Activated naive CD8-positive, alpha-beta T cell (primary cell): Measurements from ENCODE around the gene YPEL3.

Source experiments
- H3K27ac Mint-ChIP-seq: one replicate; pipeline ENCODE4 v1.8.0; 2021; ENCODE audit warnings: mixed read lengths
- H3K27me3 Mint-ChIP-seq: one replicate; pipeline ENCODE4 v1.8.0; 2021; ENCODE audit warnings: mixed read lengths
- H3K36me3 Mint-ChIP-seq: one replicate; pipeline ENCODE4 v1.8.0; 2021; ENCODE audit warnings: mixed read lengths
- H3K4me1 Mint-ChIP-seq: one replicate; pipeline ENCODE4 v1.8.0; 2021; ENCODE audit warnings: low read depth, mixed read lengths
- H3K4me3 Mint-ChIP-seq: one replicate; pipeline ENCODE4 v1.8.0; 2021; ENCODE audit warnings: mild to moderate bottlenecking, mixed read lengths
- H3K9me3 Mint-ChIP-seq: one replicate; pipeline ENCODE4 v1.8.0; 2021; ENCODE audit warnings: low read depth, mixed read lengths

The YPEL3 gene

DNA sequence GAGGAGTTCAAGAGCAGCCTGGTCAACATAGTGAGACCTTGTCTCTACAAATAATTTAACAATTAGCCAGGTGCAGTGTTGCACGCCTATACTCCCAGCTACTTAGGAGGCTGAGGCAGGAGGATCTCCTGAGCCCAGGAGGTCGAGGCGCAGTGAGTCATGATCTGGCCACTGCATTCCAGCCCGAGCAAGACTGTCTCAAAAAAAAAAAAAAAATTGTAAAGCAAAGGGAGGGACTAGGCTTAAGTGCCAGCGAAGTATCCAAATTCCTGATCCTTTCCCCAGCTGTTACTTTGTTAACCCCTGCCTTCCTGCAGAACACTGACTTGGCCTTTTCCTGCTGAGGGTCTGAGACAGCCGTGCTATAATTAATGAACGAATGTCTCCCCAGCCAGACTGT, 14.6 kb upstream of the YPEL3 start:
- Mint-ChIP-seq H3K9me3 (no peaks in the 10 kb centered on the region), H3K4me3 (no peak overlapping the region), H3K27me3 (no peaks in the 10 kb centered on the region), H3K4me1 (no peaks in the 10 kb centered on the region), H3K27ac (no peak overlapping the region), H3K36me3 (no peaks in the 10 kb centered on the region)

DNA sequence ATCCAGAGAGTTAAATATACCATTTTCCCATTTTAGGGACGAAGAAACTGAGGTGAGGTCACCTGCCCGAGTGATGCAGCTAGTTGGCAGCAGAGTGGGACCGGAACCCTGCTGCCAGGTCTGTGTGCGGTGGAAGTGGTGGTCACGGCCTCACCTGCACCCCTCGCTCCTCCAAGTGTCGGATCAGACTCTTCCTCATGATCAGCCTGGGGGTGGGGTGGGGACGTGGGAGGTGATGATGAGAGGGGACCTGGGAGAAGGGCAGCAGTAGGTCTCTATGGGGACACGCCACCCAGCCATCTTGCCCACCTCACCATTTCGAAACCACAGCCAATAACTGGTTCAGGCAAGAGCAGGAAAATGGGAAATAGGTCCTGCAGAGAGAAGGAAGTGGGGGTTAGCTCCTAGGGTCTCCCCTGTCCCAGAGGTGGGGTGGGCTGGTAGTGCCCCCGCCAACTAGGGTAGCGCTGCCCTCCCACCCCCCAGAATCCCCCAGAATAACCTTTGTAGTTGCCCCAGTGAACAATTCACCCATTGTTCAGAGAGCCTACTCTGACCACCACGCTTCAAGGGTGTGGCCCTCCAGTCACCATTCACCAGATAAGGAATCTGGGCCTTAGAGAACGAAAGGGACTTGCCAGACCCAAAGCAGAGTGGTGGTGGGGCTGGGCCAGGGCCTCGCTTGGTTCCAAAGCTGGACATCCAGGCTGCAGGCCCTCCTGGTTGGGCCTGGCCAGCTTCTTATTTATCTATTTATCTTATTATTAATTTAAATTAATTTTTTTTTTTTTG, 12.2 kb upstream of the YPEL3 start:
- H3K4me1 Mint-ChIP-seq: no peaks in the 10 kb centered on the region
- no peaks in the 10 kb centered on the region for H3K9me3 Mint-ChIP-seq
- H3K27ac Mint-ChIP-seq: no peak overlapping the region
- H3K36me3 Mint-ChIP-seq: peaks cover 10% of the 10 kb centered on the region
- H3K27me3 Mint-ChIP-seq: no peaks in the 10 kb centered on the region
- no peak overlapping the region for H3K4me3 Mint-ChIP-seq

DNA sequence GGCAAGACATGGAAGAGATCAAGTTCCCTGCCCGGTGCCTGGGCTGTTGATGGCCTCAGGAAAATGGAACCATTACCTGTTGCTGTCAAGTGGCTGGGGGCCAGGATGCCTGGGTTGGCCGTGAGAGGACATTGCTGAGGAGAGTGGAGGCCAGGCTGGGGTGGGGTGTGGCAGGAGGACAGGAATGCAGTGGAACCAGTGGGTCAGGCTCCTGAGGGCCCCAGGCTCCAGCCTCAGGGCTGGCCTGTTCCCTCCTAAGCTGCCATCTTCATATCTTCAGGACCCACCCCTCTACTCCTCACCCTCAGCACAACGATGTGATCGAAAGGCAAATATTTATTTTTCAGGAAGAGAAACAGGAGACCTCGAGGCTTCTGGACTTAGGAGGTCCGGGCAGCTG, 8.5 kb upstream of the YPEL3 start:
- no peak overlapping the region for H3K4me3 Mint-ChIP-seq
- no peaks in the 10 kb centered on the region for H3K4me1 Mint-ChIP-seq
- H3K36me3 Mint-ChIP-seq: peaks cover 10% of the 10 kb centered on the region
- no peak overlapping the region for H3K27ac Mint-ChIP-seq
- no peaks in the 10 kb centered on the region for H3K9me3 Mint-ChIP-seq
- no peaks in the 10 kb centered on the region for H3K27me3 Mint-ChIP-seq

DNA sequence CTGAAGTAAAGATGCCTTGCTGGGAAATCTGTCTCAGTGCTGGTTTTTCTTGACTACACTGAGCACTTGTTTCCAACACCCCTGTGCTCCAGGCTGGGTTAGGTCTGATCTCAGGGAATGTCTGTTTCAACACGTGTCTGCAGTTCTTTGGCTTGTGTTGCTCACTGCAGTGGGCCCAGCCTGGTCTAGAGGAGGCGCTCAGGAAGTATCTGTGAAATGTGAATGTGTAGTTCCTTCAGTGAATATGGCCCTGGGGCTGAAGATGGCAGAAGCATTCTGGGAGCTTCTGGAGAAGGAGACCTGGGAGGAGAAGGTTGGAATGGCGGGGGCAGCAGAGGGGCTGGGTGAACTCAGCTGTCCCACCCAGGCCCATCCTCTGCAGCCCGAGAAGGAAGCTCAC, 8.1 kb upstream of the YPEL3 start:
- no peaks in the 10 kb centered on the region for H3K27me3 Mint-ChIP-seq
- peak overlapping the region; percentile 42 for H3K27ac Mint-ChIP-seq
- peaks cover 10% of the 10 kb centered on the region for H3K36me3 Mint-ChIP-seq
- H3K9me3 Mint-ChIP-seq: no peaks in the 10 kb centered on the region
- no peak overlapping the region for H3K4me3 Mint-ChIP-seq
- H3K4me1 Mint-ChIP-seq: no peaks in the 10 kb centered on the region

DNA sequence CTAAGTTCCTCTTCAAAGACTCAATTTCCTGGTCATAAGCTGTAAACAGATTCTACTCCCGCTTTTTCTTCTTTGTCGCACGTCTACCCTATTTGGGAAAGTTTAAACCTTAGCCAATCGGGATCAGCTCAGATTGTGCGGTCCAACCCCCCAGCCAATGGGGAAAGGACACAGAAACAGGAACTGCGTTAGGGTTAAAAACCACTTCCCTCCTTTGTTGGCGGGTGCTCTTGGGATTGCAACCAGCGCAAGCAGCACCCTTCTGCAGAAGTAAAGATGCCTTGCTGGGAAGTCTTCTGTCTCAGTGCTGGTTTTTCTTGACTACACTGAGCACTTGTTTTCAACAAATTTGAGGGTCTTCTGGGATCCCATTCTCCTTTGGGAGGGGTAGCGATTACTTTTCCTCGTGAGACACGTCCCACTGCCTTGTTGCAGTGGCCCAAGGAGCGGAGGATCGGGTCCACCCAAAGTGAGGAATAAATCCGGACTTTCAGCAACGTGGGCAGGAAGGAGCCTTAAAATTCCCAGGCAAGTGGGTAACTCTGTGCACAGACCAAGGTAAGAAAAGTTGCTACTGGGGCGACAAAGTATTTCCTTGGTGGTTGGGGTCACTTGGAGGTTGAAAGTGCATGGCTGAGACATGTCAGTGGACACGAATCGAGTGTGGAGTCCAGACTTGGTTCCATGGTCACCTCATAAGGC, 1.0 kb upstream of the YPEL3 start:
- H3K4me3 Mint-ChIP-seq: peak overlapping the region; percentile 73
- peaks cover 13% of the 10 kb centered on the region for H3K36me3 Mint-ChIP-seq
- H3K27me3 Mint-ChIP-seq: no peaks in the 10 kb centered on the region
- H3K27ac Mint-ChIP-seq: peak overlapping the region; percentile 91
- peaks cover 18% of the 10 kb centered on the region for H3K9me3 Mint-ChIP-seq
- peaks cover 33% of the 10 kb centered on the region for H3K4me1 Mint-ChIP-seq

DNA sequence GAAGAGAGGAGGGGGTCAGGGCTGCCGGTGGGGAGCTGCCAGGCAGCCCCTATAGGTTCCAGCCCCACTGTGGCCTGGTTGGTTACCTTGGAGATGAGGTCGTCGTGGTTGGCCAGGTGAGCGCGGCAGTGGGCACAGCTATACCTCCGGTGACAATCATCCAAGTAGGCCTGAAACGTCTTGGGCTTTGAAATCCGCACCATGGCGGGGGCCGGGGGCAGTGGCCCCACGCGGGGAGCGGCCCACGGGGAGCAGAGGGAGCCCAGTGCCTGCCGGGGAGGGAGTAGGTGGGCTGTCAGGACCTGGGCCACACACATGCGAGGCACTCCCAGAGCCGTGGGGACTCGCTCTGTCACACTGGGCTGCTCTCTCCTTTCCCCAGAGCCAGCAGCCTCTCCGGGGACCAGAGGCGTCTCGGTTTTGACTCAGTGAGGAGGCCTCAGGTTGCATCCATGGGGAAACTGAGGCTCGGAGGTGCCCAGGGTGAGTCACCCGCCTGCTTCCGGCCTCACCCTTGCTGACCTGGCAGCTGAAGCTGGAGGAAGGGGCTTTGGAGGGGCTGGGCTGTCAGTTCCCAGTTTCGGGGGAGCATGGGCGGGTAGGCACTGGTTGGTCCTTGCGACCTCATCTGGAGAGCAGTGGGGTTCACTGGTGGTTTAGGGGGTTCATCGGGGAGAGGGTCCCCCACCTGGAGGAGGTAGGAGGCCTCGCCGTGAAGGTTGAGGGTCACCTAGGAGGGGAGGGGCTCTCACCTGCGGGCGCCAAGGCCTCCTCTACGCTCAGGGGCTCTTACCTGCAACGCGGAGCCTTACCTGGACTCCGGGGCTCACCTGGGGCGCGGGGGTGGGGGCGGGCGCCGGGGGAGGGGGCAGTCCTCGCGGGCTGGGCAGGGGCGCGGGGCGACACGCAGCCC, 591 bp downstream of the YPEL3 start:
- Mint-ChIP-seq H3K4me3 (peak overlapping the region; percentile 84), H3K4me1 (peaks cover 37% of the 10 kb centered on the region), H3K36me3 (peaks cover 13% of the 10 kb centered on the region), H3K27me3 (no peaks in the 10 kb centered on the region), H3K27ac (peak overlapping the region; percentile 87), H3K9me3 (peaks cover 18% of the 10 kb centered on the region)

DNA sequence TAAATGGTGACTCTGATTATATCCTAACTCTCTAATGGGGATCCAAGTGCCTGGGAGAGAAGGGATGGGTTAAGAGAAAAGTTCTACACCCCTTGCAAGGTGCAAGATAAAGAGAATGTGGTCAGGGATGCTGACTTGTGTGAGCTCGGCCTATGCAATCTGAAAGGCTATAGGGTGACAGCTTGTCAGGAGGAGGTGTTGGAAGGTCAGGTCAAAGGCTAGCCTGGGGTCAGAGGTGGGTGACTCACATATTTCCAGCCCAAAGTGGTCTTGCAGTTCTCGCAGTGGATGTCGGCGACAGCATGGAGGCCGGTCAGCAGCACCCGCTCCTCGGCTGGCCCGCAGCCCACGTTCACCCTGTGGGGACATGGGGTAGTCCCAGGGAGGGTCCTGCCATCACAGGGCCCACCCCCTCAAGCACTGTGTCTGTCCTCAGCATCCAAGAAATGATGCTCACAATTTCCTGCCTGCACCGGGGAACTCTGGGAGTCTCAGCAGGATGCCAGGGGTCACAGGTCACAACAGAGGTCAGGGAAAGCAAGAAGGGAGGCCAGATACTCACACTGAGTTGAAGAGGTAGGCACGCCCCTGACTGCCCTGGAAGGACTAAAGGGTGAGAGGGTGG, 1.4 kb downstream of the YPEL3 start:
- H3K4me3 Mint-ChIP-seq: peak overlapping the region; percentile 84
- H3K27ac Mint-ChIP-seq: peak overlapping the region; percentile 87
- H3K36me3 Mint-ChIP-seq: peaks cover 13% of the 10 kb centered on the region
- H3K27me3 Mint-ChIP-seq: no peaks in the 10 kb centered on the region
- peaks cover 44% of the 10 kb centered on the region for H3K4me1 Mint-ChIP-seq
- H3K9me3 Mint-ChIP-seq: peaks cover 18% of the 10 kb centered on the region

DNA sequence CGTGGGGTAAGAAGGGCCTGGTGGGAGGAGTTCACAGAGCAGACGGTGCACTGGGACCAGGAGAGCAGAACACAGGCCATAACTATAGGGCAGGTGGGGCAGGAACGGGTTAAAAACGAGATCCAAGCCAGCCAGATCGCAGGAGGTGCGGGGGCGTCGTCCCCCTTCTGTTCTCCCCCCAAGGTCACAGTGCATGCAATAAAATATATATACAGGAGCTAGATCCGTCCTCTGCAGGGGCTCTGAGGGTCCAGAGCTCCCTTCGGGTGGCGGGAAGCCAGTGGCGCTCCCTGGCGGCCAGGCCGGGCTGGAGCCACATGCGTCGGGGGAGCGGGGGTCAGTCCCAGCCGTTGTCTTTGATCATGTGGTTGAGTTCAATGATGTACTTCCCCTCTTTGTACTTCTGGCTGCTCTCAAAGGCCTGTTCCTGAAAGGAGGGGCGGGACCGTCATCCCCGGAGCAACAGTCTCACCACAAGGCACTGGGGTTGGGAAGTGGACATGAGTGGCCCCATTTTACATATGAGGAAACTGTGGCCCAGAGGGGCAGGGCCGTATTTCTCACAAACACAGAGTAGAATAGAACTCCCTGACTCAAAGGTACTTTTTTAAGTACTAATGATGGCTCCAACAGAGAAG, 3.5 kb downstream of the YPEL3 start:
- peaks cover 49% of the 10 kb centered on the region for H3K4me1 Mint-ChIP-seq
- no peaks in the 10 kb centered on the region for H3K27me3 Mint-ChIP-seq
- peak overlapping the region; percentile 94 for H3K27ac Mint-ChIP-seq
- peaks cover 6% of the 10 kb centered on the region for H3K9me3 Mint-ChIP-seq
- peak overlapping the region; percentile 90 for H3K4me3 Mint-ChIP-seq
- H3K36me3 Mint-ChIP-seq: peaks cover 7% of the 10 kb centered on the region

DNA sequence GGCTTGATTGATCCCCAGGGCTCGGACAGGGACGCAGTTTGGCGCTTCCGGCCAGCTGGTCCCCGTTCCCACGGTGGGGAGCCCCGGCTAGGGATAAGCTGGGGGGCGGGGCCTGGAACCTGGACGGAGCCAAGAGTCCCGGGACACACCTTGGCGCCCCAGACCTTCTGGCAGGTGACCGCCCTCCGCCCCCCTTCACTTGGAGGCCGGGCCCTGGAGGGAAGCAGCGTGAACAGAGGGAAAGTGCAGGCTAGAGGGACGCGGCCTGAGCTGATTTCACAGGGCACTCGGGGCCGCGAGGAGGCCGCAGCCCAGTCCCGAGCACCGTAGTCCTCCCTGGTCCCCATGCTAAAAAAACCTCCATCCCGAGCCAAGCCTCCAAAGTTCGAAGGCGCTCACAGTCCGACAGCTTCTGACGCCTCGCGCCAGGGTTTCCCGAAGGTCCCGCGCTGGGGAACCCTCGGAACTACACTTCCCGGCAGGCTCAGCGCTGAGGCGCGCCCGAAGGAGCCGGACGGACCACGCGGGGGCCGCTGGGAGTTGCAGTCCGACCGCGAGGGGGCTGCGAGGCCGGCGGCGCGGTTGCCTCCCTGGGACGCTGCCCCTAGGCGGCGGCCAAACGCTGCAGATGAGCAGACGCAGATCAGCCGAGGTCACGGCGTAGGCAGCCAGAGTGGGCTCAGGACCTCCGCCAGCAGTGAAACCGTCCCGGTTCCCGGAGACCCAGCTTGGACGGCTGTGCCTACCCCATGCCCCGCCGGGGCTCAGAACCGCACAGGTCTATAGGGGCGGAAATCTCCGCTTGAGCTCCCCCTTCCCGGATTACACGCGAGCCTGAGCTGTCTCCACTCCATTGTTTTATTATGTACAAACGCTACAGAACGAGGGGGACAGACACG, 4.3 kb downstream of the YPEL3 start, which contains the start of gene TBX6:
TSS of gene TBX6 (minus strand) at position 451 of the 899 bp plus-strand sequence. CDS start 731 bp downstream, outside the sequence.
- Mint-ChIP-seq H3K9me3 (peaks cover under 1% of the 10 kb centered on the region), H3K27ac (peak within 1 kb of the TSS; percentile 94), H3K36me3 (peaks cover under 1% of the 10 kb centered on the region), H3K4me3 (peak within 1 kb of the TSS; percentile 90), H3K27me3 (no peaks in the 10 kb centered on the region), H3K4me1 (peaks cover 48% of the 10 kb centered on the region)

DNA sequence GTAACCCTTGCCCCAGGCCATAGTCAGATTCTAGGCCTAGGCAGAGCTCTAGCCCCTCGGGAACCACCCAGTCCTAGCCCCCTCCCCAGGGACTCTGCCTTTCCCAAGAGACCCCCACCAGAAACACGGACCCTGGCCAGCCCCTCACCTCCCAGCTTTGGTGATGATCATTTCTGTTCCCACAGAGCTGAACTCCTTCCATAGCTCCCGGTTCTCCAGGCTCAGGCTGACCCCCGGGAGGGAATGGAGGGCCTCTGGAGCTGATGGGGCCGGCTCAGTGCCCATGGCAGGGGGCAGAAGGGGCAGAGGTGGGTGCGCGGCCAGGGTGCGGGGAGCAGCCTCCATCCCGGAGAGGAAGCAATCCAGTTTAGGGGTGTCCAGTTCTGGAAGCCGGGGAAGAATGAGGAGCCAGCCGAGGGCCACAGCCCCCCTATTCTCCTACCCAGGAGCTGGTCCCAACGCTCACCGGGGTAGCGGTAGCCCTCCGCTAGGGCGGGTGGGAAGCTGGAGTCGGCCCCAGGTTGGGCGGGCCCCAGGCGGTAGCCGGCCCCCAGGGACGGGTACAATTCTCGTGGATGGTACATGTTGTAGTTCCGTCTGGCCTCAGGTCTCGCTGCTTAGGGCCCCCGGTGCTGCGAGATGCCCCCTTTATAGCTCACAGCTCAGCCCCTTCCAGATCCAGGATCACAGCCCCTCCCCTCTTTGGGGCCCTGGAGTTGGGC, 5.2 kb downstream of the YPEL3 start:
- H3K4me3 Mint-ChIP-seq: peak overlapping the region; percentile 64
- H3K9me3 Mint-ChIP-seq: no peaks in the 10 kb centered on the region
- H3K27ac Mint-ChIP-seq: peak overlapping the region; percentile 79
- peaks cover 46% of the 10 kb centered on the region for H3K4me1 Mint-ChIP-seq
- no peaks in the 10 kb centered on the region for H3K36me3 Mint-ChIP-seq
- no peaks in the 10 kb centered on the region for H3K27me3 Mint-ChIP-seq

DNA sequence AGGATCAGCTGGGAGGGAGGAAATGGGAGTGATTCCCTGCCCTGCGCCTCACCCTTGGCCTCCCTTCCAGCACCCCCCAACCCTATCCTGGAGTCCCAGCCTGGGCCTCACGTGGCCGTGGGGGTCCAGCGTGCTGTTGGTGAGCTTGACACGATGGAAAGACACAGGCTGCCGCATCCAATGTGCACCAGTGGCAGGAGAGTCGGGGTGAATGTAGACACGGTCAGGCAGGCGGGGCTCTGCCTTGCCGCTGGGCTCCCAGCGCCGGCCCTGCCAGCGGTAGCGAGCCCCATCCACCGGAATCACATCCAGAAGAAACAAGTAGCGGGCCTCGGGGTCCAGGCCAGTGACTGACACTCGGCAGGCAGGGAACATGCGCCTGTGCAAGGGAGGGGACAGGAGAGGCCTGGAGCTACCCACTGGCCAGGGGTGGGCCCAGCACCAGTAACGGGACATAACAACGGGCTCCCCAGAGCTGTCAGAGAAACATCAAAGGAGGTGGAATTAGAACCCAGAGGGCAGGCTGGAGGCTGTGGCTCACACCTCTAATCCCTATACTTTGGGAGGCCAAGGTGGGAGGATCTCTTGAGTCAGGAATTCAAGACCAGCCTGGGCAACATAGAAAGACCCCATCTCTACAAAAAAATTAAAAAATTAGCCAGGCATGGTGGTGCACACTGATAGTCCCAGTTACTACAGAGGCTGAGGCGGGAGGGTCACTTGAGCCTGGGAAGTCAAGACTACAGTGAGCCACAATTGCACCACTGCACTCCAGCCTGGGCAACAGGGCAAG, 7.0 kb downstream of the YPEL3 start:
- Mint-ChIP-seq H3K27me3 (no peaks in the 10 kb centered on the region), H3K36me3 (no peaks in the 10 kb centered on the region), H3K4me1 (peaks cover 32% of the 10 kb centered on the region), H3K9me3 (no peaks in the 10 kb centered on the region), H3K4me3 (no peak overlapping the region), H3K27ac (no peak overlapping the region)

DNA sequence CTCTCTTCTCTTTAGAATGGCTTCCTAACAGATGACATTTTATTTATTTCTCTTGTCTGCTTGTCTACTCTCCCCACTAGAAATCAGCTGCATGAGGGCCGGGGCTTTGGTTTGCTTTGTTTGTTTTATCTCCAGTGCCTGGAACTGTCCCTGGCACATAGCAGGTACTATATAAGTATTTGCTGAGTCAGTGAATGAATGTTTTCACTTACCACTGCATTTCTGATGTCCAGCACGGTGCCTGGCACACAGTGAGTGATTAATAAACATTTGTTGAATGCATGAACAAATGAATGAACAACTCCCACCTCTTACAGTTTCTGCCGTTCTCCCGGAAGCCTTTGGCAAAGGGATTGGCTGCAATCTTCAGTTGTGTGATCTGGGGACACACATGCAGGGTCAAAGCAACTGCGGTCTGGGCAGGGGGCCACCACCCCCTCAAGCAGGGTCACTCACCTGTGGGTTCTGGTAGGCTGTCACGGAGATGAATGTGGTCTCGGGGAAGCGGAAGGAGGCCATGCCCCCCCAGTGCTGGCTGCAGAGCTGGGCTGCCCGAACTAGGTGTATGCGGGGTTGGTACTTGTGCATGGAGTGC, 7.7 kb downstream of the YPEL3 start:
- Mint-ChIP-seq H3K4me3 (no peak overlapping the region), H3K27me3 (no peaks in the 10 kb centered on the region), H3K4me1 (peaks cover 29% of the 10 kb centered on the region), H3K36me3 (no peaks in the 10 kb centered on the region), H3K27ac (peak overlapping the region; percentile 41), H3K9me3 (no peaks in the 10 kb centered on the region)
